GM23248 (cell line): ENCODE results near the gene POLD3.

Source experiments
- EZH2 ChIP-seq: fragments of 200-600 bp; sonication (generic); IDR thresholded peaks from 2 replicates; pipeline ENCODE4 v1.6.1; 2018; ENCODE audit warnings: antibody characterized with exemption, mild to moderate bottlenecking; ENCODE audit not compliant: insufficient read depth, poor library complexity, severe bottlenecking
- EZH2phosphoT487 ChIP-seq: fragments of 200-600 bp; sonication (generic); IDR thresholded peaks from 2 replicates; pipeline ENCODE4 v1.6.1; 2018; ENCODE audit warnings: antibody characterized with exemption, moderate library complexity, mild to moderate bottlenecking, low read depth; ENCODE audit not compliant: insufficient read depth

- TF ChIP-seq EZH2phosphoT487 (no peak), EZH2 (no peak)
Measured at GRCh38 chr11:74626604-74627003, 34.2 kb downstream of the POLD3 start.
